ENCODE results near the gene OR2G3. TPM values are rescaled to one million over a fixed set of nuclear protein-coding genes. Genes with fewer than 3 reads are reported as not detected.

Gene OR2G3
- total RNA-seq, result not detected

GRCh38 chr1:247605286-247605685 lies at the start of gene OR2G3:
Gene OR2G3 (plus strand): TSS chr1:247605586. CDS start chr1:247605586, 0 bp downstream.
- CTCF ChIA-PET, result no interaction called here
- POLR2A ChIA-PET, result no interaction called here

GRCh38 chr1:247557926-247558674 lies 47.3 kb upstream of the OR2G3 start:
- POLR2A ChIA-PET, result no interaction called here
- CTCF ChIA-PET, result no interaction called here

- CTCF ChIA-PET, result no interaction called here
These were observed 43.7 kb upstream of the OR2G3 start for GRCh38 chr1:247561711-247562110.

GRCh38 chr1:247562198-247562597 lies 43.2 kb upstream of the OR2G3 start:
- ChIA-PET POLR2A (no interaction called here), CTCF (no interaction called here)

More at GRCh38 chr1:247561711-247562110, 43.7 kb upstream of the OR2G3 start:
- POLR2A ChIA-PET, result no interaction called here

- POLR2A ChIA-PET, result no interaction called here
- CTCF ChIA-PET, result no interaction called here
These were observed 31.1 kb upstream of the OR2G3 start for GRCh38 chr1:247574236-247574635.

- POLR2A ChIA-PET, result no interaction called here
- CTCF ChIA-PET, result no interaction called here
These were observed 30.7 kb upstream of the OR2G3 start for GRCh38 chr1:247574664-247575063.

- ChIA-PET CTCF (no interaction called here), POLR2A (no interaction called here)
These were observed 28.9 kb upstream of the OR2G3 start for GRCh38 chr1:247576514-247576913.

- CTCF ChIA-PET, result no interaction called here
- POLR2A ChIA-PET, result no interaction called here
These were observed 26.4 kb upstream of the OR2G3 start for GRCh38 chr1:247578946-247579460.

GRCh38 chr1:247588060-247588459 lies 17.3 kb upstream of the OR2G3 start, which contains the start of gene OR2G2:
Gene OR2G2 (plus strand): TSS chr1:247588360. CDS start chr1:247588360, 0 bp downstream.
- ChIA-PET POLR2A (no interaction called here), CTCF (no interaction called here)

- ChIA-PET CTCF (no interaction called here), POLR2A (no interaction called here)
These were observed 8.0 kb downstream of the OR2G3 start for GRCh38 chr1:247613405-247613804.

GRCh38 chr1:247614625-247615024 lies 9.2 kb downstream of the OR2G3 start:
- POLR2A ChIA-PET, result no interaction called here
- CTCF ChIA-PET, result no interaction called here

GRCh38 chr1:247627951-247628350 lies 22.6 kb downstream of the OR2G3 start:
- ChIA-PET POLR2A (no interaction called here), CTCF (no interaction called here)

- ChIA-PET CTCF (no interaction called here), POLR2A (no interaction called here)
These were observed 32.6 kb downstream of the OR2G3 start for GRCh38 chr1:247638011-247638410.

GRCh38 chr1:247638781-247639180 lies 33.4 kb downstream of the OR2G3 start:
- POLR2A ChIA-PET, result no interaction called here

GRCh38 chr1:247639381-247639981 lies 34.1 kb downstream of the OR2G3 start:
- CTCF ChIA-PET, result no interaction called here
- POLR2A ChIA-PET, result no interaction called here

More at GRCh38 chr1:247638781-247639180, 33.4 kb downstream of the OR2G3 start:
- CTCF ChIA-PET, result no interaction called here

- CTCF ChIA-PET, result no interaction called here
These were observed 37.4 kb downstream of the OR2G3 start for GRCh38 chr1:247642742-247643141.

GRCh38 chr1:247646867-247647266 lies 41.5 kb downstream of the OR2G3 start:
- CTCF ChIA-PET, result no interaction called here
- POLR2A ChIA-PET, result no interaction called here

More at GRCh38 chr1:247642742-247643141, 37.4 kb downstream of the OR2G3 start:
- POLR2A ChIA-PET, result no interaction called here

GRCh38 chr1:247647864-247648263 lies 42.5 kb downstream of the OR2G3 start:
- CTCF ChIA-PET, result no interaction called here
- POLR2A ChIA-PET, result no interaction called here

- ChIA-PET POLR2A (no interaction called here), CTCF (no interaction called here)
These were observed 47.7 kb downstream of the OR2G3 start for GRCh38 chr1:247653040-247653439.

Measured in activated CD8-positive, alpha-beta memory T cell treated with anti-CD3 and anti-CD28 coated beads for 36 hours (primary cell).